Measurements from ENCODE around the gene CPA1. TPM values are rescaled to one million over a fixed set of nuclear protein-coding genes. Genes with fewer than 3 reads are reported as not detected.
A peak's percentile ranks its signal among the peaks of the same experiment; 100 is the strongest.

CPA1 gene
- total and polyA plus RNA-seq, 2 donors from 2014 or later: 0.50 to 1.1 TPM

- no peak overlapping the region for H3K9ac ChIP-seq (ENCODE audit: low read length in 3 of 3)
- H3K4me1 ChIP-seq (ENCODE audit: control insufficient read depth in 2 of 3, insufficient read depth in 2 of 3, low read depth in 1 of 3, low read length in 3 of 3): peaks cover 0 to 5% (median 0%) of the 10 kb centered on the region in 3 donors
- H3K9me3 ChIP-seq (ENCODE audit: control insufficient read depth in 2 of 3, insufficient read depth in 1 of 3, low read length in 3 of 3): no peaks in the 10 kb centered on the region
- intact Hi-C loops (cut with DNase I): no loop called here
- DNase-seq: peak in 1 of 5 donors; percentile 36
- no peak overlapping the region for H3K27ac ChIP-seq (ENCODE audit: low read depth in 2 of 2, low read length in 2 of 2)
- no peaks in the 10 kb centered on the region for H3K36me3 ChIP-seq (ENCODE audit: control insufficient read depth in 2 of 3, insufficient read depth in 3 of 3, low read length in 3 of 3)
- FAIRE-seq: no peak
- no peak for TF ChIP-seq CTCF (IDR thresholded peaks at IDR 0.05; ENCODE audit: borderline replicate concordance, extremely low read depth, insufficient read depth)
- no peaks in the 10 kb centered on the region for H3K27me3 ChIP-seq (ENCODE audit: control insufficient read depth, insufficient read depth, low read length)
- H3K4me3 ChIP-seq (ENCODE audit: low read length in 3 of 3): no peak overlapping the region
Measured at GRCh38 chr7:130386876-130387275, 6.6 kb downstream of the CPA1 start.

- H3K9me3 ChIP-seq (ENCODE audit: control insufficient read depth in 2 of 3, insufficient read depth in 1 of 3, low read length in 3 of 3): no peaks in the 10 kb centered on the region
- no peak overlapping the region for H3K9ac ChIP-seq (ENCODE audit: low read length in 3 of 3)
- H3K36me3 ChIP-seq (ENCODE audit: control insufficient read depth in 2 of 3, insufficient read depth in 3 of 3, low read length in 3 of 3): no peaks in the 10 kb centered on the region
- no peak overlapping the region for H3K4me3 ChIP-seq (ENCODE audit: low read length in 3 of 3)
- H3K27me3 ChIP-seq (ENCODE audit: control insufficient read depth, insufficient read depth, low read length): no peaks in the 10 kb centered on the region
- FAIRE-seq: no peak
- TF ChIP-seq CTCF (IDR thresholded peaks at IDR 0.05; ENCODE audit: borderline replicate concordance, extremely low read depth, insufficient read depth): no peak
- no peak for DNase-seq
- no peak overlapping the region for H3K27ac ChIP-seq (ENCODE audit: low read depth in 2 of 2, low read length in 2 of 2)
- intact Hi-C loops (cut with DNase I): no loop called here
- H3K4me1 ChIP-seq (ENCODE audit: control insufficient read depth in 2 of 3, insufficient read depth in 2 of 3, low read depth in 1 of 3, low read length in 3 of 3): peaks cover 0 to 5% (median 0%) of the 10 kb centered on the region in 3 donors
Measured at GRCh38 chr7:130387306-130387627, 7.0 kb downstream of the CPA1 start.

GRCh38 chr7:130387628-130388403, 7.5 kb downstream of the CPA1 start:
- no peak overlapping the region for H3K4me3 ChIP-seq (ENCODE audit: low read length in 3 of 3)
- no peaks in the 10 kb centered on the region for H3K9me3 ChIP-seq (ENCODE audit: control insufficient read depth in 2 of 3, insufficient read depth in 1 of 3, low read length in 3 of 3)
- H3K27me3 ChIP-seq (ENCODE audit: control insufficient read depth, insufficient read depth, low read length): no peaks in the 10 kb centered on the region
- DNase-seq (peak in 4 of 5 donors; percentile 41 to 90 (median 84)), FAIRE-seq (no peak)
- TF ChIP-seq CTCF (IDR thresholded peaks at IDR 0.05; ENCODE audit: borderline replicate concordance, extremely low read depth, insufficient read depth): no peak
- intact Hi-C loops (cut with DNase I): no loop called here
- no peak overlapping the region for H3K27ac ChIP-seq (ENCODE audit: low read depth in 2 of 2, low read length in 2 of 2)
- no peaks in the 10 kb centered on the region for H3K36me3 ChIP-seq (ENCODE audit: control insufficient read depth in 2 of 3, insufficient read depth in 3 of 3, low read length in 3 of 3)
- H3K4me1 ChIP-seq (ENCODE audit: control insufficient read depth in 2 of 3, insufficient read depth in 2 of 3, low read depth in 1 of 3, low read length in 3 of 3): peaks cover 0 to 5% (median 0%) of the 10 kb centered on the region in 3 donors
- H3K9ac ChIP-seq (ENCODE audit: low read length in 3 of 3): no peak overlapping the region

All from kidney (tissue), 14 donors.